NCI-H2196 treated with DMSO at 0.1 percent for 48 hours (cell line): ENCODE data around the gene PLEKHM2.
"Not testable (repeated sequence)": the region's sequence is repeated elsewhere in the genome, so short reads cannot be mapped to it uniquely, and the experiment has no call there.

Source experiments
- DNase-seq: peaks from one replicate; lab custom pipeline; 2025; ENCODE audit not compliant: unreplicated experiment; lab: John Stamatoyannopoulos, UW

Gene PLEKHM2

GRCh38 chr1:15684042-15684461 lies at the start of gene PLEKHM2:
Gene PLEKHM2 (plus strand): TSS chr1:15684320. CDS start chr1:15684559, 239 bp downstream.
- no peak for DNase-seq

- no peak for DNase-seq
Observed at GRCh38 chr1:15636436-15636835, 47.7 kb upstream of the PLEKHM2 start.

- DNase-seq = no peak
Observed at GRCh38 chr1:15637826-15638225, 46.3 kb upstream of the PLEKHM2 start.

- no peak for DNase-seq
Observed at GRCh38 chr1:15639262-15639661, 44.9 kb upstream of the PLEKHM2 start.

- DNase-seq = no peak
Observed at GRCh38 chr1:15639931-15640330, 44.2 kb upstream of the PLEKHM2 start.

- DNase-seq = no peak
Observed at GRCh38 chr1:15640667-15641066, 43.5 kb upstream of the PLEKHM2 start.

GRCh38 chr1:15649937-15650336 lies 34.2 kb upstream of the PLEKHM2 start:
- DNase-seq = no peak

GRCh38 chr1:15650433-15650832 lies 33.7 kb upstream of the PLEKHM2 start:
- no peak for DNase-seq

GRCh38 chr1:15652130-15652529 lies 32.0 kb upstream of the PLEKHM2 start:
- DNase-seq = not testable (repeated sequence)

GRCh38 chr1:15654091-15654690 lies 29.9 kb upstream of the PLEKHM2 start:
- no peak for DNase-seq

- DNase-seq = no peak
Observed at GRCh38 chr1:15656464-15656863, 27.7 kb upstream of the PLEKHM2 start.

- no peak for DNase-seq
Observed at GRCh38 chr1:15657021-15657420, 27.1 kb upstream of the PLEKHM2 start.

- DNase-seq = no peak
Observed at GRCh38 chr1:15660151-15660550, 24.0 kb upstream of the PLEKHM2 start.

- no peak for DNase-seq
Observed at GRCh38 chr1:15662477-15662876, 21.6 kb upstream of the PLEKHM2 start.

- no peak for DNase-seq
Observed at GRCh38 chr1:15663925-15664324, 20.2 kb upstream of the PLEKHM2 start.

GRCh38 chr1:15667362-15667761 lies 16.8 kb upstream of the PLEKHM2 start:
- no peak for DNase-seq

GRCh38 chr1:15668089-15668754 lies 15.9 kb upstream of the PLEKHM2 start:
- DNase-seq = no peak

- DNase-seq = no peak
Observed at GRCh38 chr1:15669074-15669473, 15.0 kb upstream of the PLEKHM2 start.

GRCh38 chr1:15669864-15670263 lies 14.3 kb upstream of the PLEKHM2 start:
- no peak for DNase-seq

- DNase-seq = no peak
Observed at GRCh38 chr1:15671430-15671829, 12.7 kb upstream of the PLEKHM2 start.

- DNase-seq = no peak
Observed at GRCh38 chr1:15674386-15675159, 9.5 kb upstream of the PLEKHM2 start.

- DNase-seq = no peak
Observed at GRCh38 chr1:15676010-15676409, 8.1 kb upstream of the PLEKHM2 start.
